HAP-1 (cell line): Measurements from ENCODE around the gene PROX2.

Experiments
- DNase-seq, 2 experiments: peaks; one replicate each; pipeline ENCODE4 v3.0.0-alpha.2; 2016 to 2020; ENCODE audit warnings: low spot score in 2 of 2
- H3K27me3 ChIP-seq: fragments of 250-450 bp; sonication (Bioruptor Pico); 2 replicates; pipeline ENCODE4 v1.5.1; 2020; ENCODE audit warnings: low read depth, mild to moderate bottlenecking, moderate library complexity
- H3K36me3 ChIP-seq: fragments of 250-450 bp; sonication (Bioruptor Pico); replicated peaks from 2 replicates; pipeline ENCODE4 v1.5.1; 2020; ENCODE audit warnings: mild to moderate bottlenecking
- H3K4me1 ChIP-seq: fragments of 250-450 bp; sonication (Bioruptor Pico); 2 replicates; pipeline ENCODE4 v1.5.1; 2020; ENCODE audit warnings: mild to moderate bottlenecking
- H3K4me3 ChIP-seq: fragments of 250-450 bp; sonication (Bioruptor Pico); 2 replicates; pipeline ENCODE4 v1.5.1; 2020; ENCODE audit warnings: mild to moderate bottlenecking, moderate library complexity
- H3K9me3 ChIP-seq: fragments of 250-450 bp; sonication (Bioruptor Pico); 2 replicates; pipeline ENCODE4 v1.5.1; 2020; ENCODE audit warnings: mild to moderate bottlenecking, moderate library complexity
- in situ Hi-C: fragments of 300-500 bp; cut with MboI; formaldehyde crosslinking; loops from 3 replicates; pipeline ENCODE4 v1.14.3; 2020; ENCODE audit warnings: low sequenced_read_pairs, inconsistent platforms, mixed read lengths

The PROX2 gene

GRCh38 chr14:74882103-74882920 lies 6.4 kb upstream of the PROX2 start:
- in situ Hi-C loops = no loop called here
- DNase-seq = peak in 1 of 2 experiments; percentile 45
- Histone ChIP-seq H3K27me3 (no peaks in the 10 kb centered on the region), H3K9me3 (no peaks in the 10 kb centered on the region), H3K36me3 (peaks cover 26% of the 10 kb centered on the region), H3K4me1 (peaks cover 40% of the 10 kb centered on the region), H3K4me3 (peak overlapping the region; percentile 84)

- Histone ChIP-seq H3K4me3 (peak within 1 kb of the TSS; percentile 84), H3K4me1 (peaks cover 37% of the 10 kb centered on the region), H3K9me3 (no peaks in the 10 kb centered on the region), H3K36me3 (peaks cover 21% of the 10 kb centered on the region), H3K27me3 (no peaks in the 10 kb centered on the region)
- DNase-seq = peak; percentile 75 to 92
- in situ Hi-C loops = no loop called here
These were observed 5.6 kb upstream of the PROX2 start, which contains the start of gene DLST for GRCh38 chr14:74881431-74882102. Gene DLST (plus strand): TSS chr14:74881916. CDS start chr14:74881954, 38 bp downstream.

- Histone ChIP-seq H3K4me1 (peaks cover 23% of the 10 kb centered on the region), H3K9me3 (no peaks in the 10 kb centered on the region), H3K27me3 (no peaks in the 10 kb centered on the region), H3K36me3 (peaks cover 11% of the 10 kb centered on the region), H3K4me3 (no peak overlapping the region)
- DNase-seq = no peak
- in situ Hi-C loops = no loop called here
These were observed 3.7 kb upstream of the PROX2 start for GRCh38 chr14:74879427-74880182.

GRCh38 chr14:74875204-74875603 lies 741 bp downstream of the PROX2 start:
- in situ Hi-C loops = no loop called here
- H3K4me1 ChIP-seq = 0 out of 2 replicates have a peak, but pooled peaks cover 2% of the 10 kb centered on the region
- H3K36me3 ChIP-seq = no peaks in the 10 kb centered on the region
- no peaks in the 10 kb centered on the region for H3K27me3 ChIP-seq
- DNase-seq = no peak
- no peaks in the 10 kb centered on the region for H3K9me3 ChIP-seq
- H3K4me3 ChIP-seq = no peak overlapping the region

GRCh38 chr14:74871819-74872218 lies 4.1 kb downstream of the PROX2 start:
- Histone ChIP-seq H3K36me3 (no peaks in the 10 kb centered on the region), H3K27me3 (no peaks in the 10 kb centered on the region), H3K9me3 (no peaks in the 10 kb centered on the region), H3K4me1 (no peaks in the 10 kb centered on the region), H3K4me3 (no peak overlapping the region)
- DNase-seq = no peak
- in situ Hi-C loops = no loop called here

- Histone ChIP-seq H3K4me3 (no peak overlapping the region), H3K9me3 (no peaks in the 10 kb centered on the region), H3K27me3 (no peaks in the 10 kb centered on the region), H3K36me3 (no peaks in the 10 kb centered on the region), H3K4me1 (no peaks in the 10 kb centered on the region)
- DNase-seq = no peak
- in situ Hi-C loops = no loop called here
These were observed 7.2 kb downstream of the PROX2 start for GRCh38 chr14:74868739-74869138.

- no peak for DNase-seq
- no peaks in the 10 kb centered on the region for H3K27me3 ChIP-seq
- H3K4me3 ChIP-seq = no peak overlapping the region
- H3K4me1 ChIP-seq = no peaks in the 10 kb centered on the region
- H3K9me3 ChIP-seq = no peaks in the 10 kb centered on the region
- no peaks in the 10 kb centered on the region for H3K36me3 ChIP-seq
- in situ Hi-C loops = no loop called here
These were observed 8.3 kb downstream of the PROX2 start for GRCh38 chr14:74867673-74868072.

- Histone ChIP-seq H3K36me3 (no peaks in the 10 kb centered on the region), H3K4me3 (no peak overlapping the region), H3K9me3 (no peaks in the 10 kb centered on the region), H3K4me1 (no peaks in the 10 kb centered on the region), H3K27me3 (no peaks in the 10 kb centered on the region)
- no peak for DNase-seq
- in situ Hi-C loops = no loop called here
These were observed 9.1 kb downstream of the PROX2 start for GRCh38 chr14:74866708-74867389.

- DNase-seq = no peak
- Histone ChIP-seq H3K36me3 (no peaks in the 10 kb centered on the region), H3K9me3 (no peaks in the 10 kb centered on the region), H3K4me3 (no peak overlapping the region), H3K4me1 (no peaks in the 10 kb centered on the region; the same call in 1 of the 2 replicates), H3K27me3 (no peaks in the 10 kb centered on the region)
- in situ Hi-C loops = no loop called here
These were observed 10.8 kb downstream of the PROX2 start for GRCh38 chr14:74865156-74865555.

GRCh38 chr14:74864198-74864597 lies 11.7 kb downstream of the PROX2 start:
- Histone ChIP-seq H3K9me3 (no peaks in the 10 kb centered on the region), H3K4me1 (no peaks in the 10 kb centered on the region; the same call in 1 of the 2 replicates), H3K4me3 (no peak overlapping the region), H3K36me3 (no peaks in the 10 kb centered on the region), H3K27me3 (no peaks in the 10 kb centered on the region)
- no peak for DNase-seq
- in situ Hi-C loops = no loop called here

GRCh38 chr14:74863274-74863673 lies 12.7 kb downstream of the PROX2 start:
- in situ Hi-C loops = no loop called here
- Histone ChIP-seq H3K27me3 (no peaks in the 10 kb centered on the region), H3K4me3 (no peak overlapping the region), H3K9me3 (no peaks in the 10 kb centered on the region), H3K36me3 (no peaks in the 10 kb centered on the region), H3K4me1 (no peaks in the 10 kb centered on the region; the same call in 1 of the 2 replicates)
- no peak for DNase-seq

- Histone ChIP-seq H3K36me3 (no peaks in the 10 kb centered on the region), H3K9me3 (no peaks in the 10 kb centered on the region), H3K4me1 (no peaks in the 10 kb centered on the region; the same call in 1 of the 2 replicates), H3K27me3 (no peaks in the 10 kb centered on the region), H3K4me3 (no peak overlapping the region)
- no peak for DNase-seq
- in situ Hi-C loops = no loop called here
These were observed 14.2 kb downstream of the PROX2 start for GRCh38 chr14:74861734-74862090.
